ENCODE measurements around the gene SLX9.
A peak's percentile ranks its signal among the peaks of the same experiment; 100 is the strongest.
"Not testable (repeated sequence)": the region's sequence is repeated elsewhere in the genome, so short reads cannot be mapped to it uniquely, and the experiment has no call there.

The SLX9 gene

DNA sequence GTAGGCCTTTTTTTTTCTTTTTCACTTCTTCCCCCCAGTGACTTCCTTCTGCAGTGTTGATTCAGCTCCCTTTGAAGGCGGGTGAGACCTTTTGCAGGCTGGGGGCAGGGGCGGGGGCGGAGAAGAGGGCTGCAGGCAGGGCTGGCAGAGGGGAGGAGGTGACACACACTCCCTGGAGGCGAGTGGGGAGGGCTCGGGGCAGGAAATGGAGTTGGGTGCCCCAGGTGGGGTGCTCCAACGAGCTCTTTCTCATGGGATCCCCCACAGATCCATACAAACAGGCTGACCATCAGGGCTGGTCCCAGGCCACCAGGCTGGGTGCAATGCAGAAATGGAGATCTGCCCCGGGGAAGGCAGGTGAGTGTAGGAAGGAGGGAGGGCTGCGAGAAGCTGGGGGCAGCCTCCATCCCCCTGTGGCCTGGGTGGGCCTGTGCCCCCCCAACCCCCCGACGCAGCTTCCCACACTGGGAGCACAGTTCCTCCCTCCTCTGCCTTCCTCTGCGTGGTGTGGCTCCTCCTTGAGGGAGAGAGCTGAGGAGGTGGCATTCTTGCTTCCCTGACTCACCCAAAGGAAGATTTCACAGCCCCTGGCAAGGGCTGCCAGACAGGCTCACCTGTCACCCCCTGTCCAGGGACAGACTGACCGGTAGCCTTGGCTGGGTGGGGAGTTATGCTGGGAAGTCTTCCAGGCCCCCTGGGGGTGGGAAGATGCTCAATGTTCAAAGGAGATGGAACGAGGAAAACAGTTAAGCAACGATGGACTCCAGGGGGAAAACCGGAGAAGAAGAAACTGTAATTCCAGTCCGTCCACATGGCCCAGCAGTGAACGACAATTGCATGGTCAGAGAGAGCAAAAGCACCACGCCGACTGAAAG is 12.0 kb upstream of the SLX9 start:
- Histone ChIP-seq H3K4me1 (ENCODE audit: insufficient read depth, low read length) (peaks cover 83% of the 10 kb centered on the region), H3K27ac (ENCODE audit: low read length) (peak overlapping the region; percentile 89), H3K4me2 (ENCODE audit: insufficient read depth, low read length) (peak overlapping the region; percentile 58), H3K36me3 (ENCODE audit: insufficient read depth, low read length) (no peaks in the 10 kb centered on the region), H3K9ac (ENCODE audit: low read depth, low read length) (peak overlapping the region; percentile 53), H2AFZ (ENCODE audit: low read depth, low read length) (peak overlapping the region; percentile 37), H4K20me1 (ENCODE audit: insufficient read depth, low read length) (peaks cover 6% of the 10 kb centered on the region; the same call in 1 of the 2 replicates), H3K79me2 (ENCODE audit: insufficient read depth, low read length) (no peaks in the 10 kb centered on the region), H3K27me3 (ENCODE audit: insufficient read depth, low read length, poor library complexity) (peaks cover 6% of the 10 kb centered on the region), H3K9me3 (ENCODE audit: insufficient read depth, low read length, severe bottlenecking) (no peaks in the 10 kb centered on the region), H3K4me3 (ENCODE audit: low read depth in 1 of 2, low read length in 2 of 2) (peak overlapping the region in 1 of 2 experiments; percentile 41; a peak in 2 of 4 replicates)
- TF ChIP-seq EZH2 (IDR thresholded peaks at IDR 0.05; ENCODE audit: borderline replicate concordance, low read depth, low read length, severe bottlenecking) (no peak), CTCF (IDR thresholded peaks at IDR 0.05; ENCODE audit: borderline replicate concordance, extremely low read depth, low read length, poor library complexity, severe bottlenecking) (peak; percentile 31)
- ATAC-seq (ENCODE audit: insufficient read depth, low read depth) (peak; percentile 87), DNase-seq (peak; percentile 98)

- H3K79me2 ChIP-seq (ENCODE audit: insufficient read depth, low read length); DNase-seq; H2AFZ ChIP-seq (ENCODE audit: low read depth, low read length); H4K20me1 ChIP-seq (ENCODE audit: insufficient read depth, low read length); H3K36me3 ChIP-seq (ENCODE audit: insufficient read depth, low read length); H3K9me3 ChIP-seq (ENCODE audit: insufficient read depth, low read length, severe bottlenecking); H3K27me3 ChIP-seq (ENCODE audit: insufficient read depth, low read length, poor library complexity); ATAC-seq (ENCODE audit: insufficient read depth, low read depth): not testable (repeated sequence)
- peak overlapping the region in 1 of 2 experiments; percentile 41; a peak in 2 of 4 replicates for H3K4me3 ChIP-seq (ENCODE audit: low read depth in 1 of 2, low read length in 2 of 2)
- peak overlapping the region; percentile 58 for H3K4me2 ChIP-seq (ENCODE audit: insufficient read depth, low read length)
- peak overlapping the region; percentile 87 for H3K27ac ChIP-seq (ENCODE audit: low read length)
- H3K9ac ChIP-seq (ENCODE audit: low read depth, low read length) = peak overlapping the region; percentile 53; the same call in 1 of the 2 replicates
- peaks cover 86% of the 10 kb centered on the region for H3K4me1 ChIP-seq (ENCODE audit: insufficient read depth, low read length)
These were observed 11.2 kb upstream of the SLX9 start for GRCh38 chr21:44928500-44929241.

DNA sequence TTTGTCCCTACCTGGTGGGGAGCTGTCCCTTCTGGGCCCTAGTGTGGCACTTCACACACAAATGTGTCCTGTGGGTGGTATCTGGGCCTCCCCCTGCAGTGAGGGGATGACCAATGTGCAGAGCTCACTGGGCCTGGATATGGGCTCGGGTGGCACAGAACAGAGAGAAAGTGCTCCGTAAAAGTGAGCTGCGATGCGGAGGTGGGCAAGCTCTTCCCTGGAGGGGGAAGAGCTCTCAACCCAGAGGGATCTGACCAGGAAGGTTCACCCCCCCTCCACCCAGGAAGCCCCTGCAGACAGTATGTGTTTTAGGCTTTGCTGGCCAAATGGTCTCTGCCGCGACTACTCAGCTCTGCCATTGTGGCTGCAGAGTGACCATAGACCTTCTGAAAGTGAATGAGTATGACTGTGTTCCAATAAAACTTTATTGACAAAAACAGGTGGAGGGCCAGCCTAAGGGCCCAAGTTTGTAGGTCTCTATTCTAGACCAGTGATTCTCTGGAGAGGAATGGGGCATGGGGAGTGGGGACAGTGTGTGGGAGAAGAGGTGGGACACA is 10.5 kb upstream of the SLX9 start:
- TF ChIP-seq CTCF (IDR thresholded peaks at IDR 0.05; ENCODE audit: borderline replicate concordance, extremely low read depth, low read length, poor library complexity, severe bottlenecking) = no peak
- no peak for TF ChIP-seq EZH2 (IDR thresholded peaks at IDR 0.05; ENCODE audit: borderline replicate concordance, low read depth, low read length, severe bottlenecking)
- no peaks in the 10 kb centered on the region for H3K79me2 ChIP-seq (ENCODE audit: insufficient read depth, low read length)
- no peak overlapping the region for H3K4me2 ChIP-seq (ENCODE audit: insufficient read depth, low read length)
- H3K4me3 ChIP-seq (ENCODE audit: low read depth in 1 of 2, low read length in 2 of 2) = no peak overlapping the region
- peaks cover 6% of the 10 kb centered on the region; the same call in 1 of the 2 replicates for H4K20me1 ChIP-seq (ENCODE audit: insufficient read depth, low read length)
- H3K36me3 ChIP-seq (ENCODE audit: insufficient read depth, low read length) = no peaks in the 10 kb centered on the region
- no peak for ATAC-seq (ENCODE audit: insufficient read depth, low read depth)
- H3K9me3 ChIP-seq (ENCODE audit: insufficient read depth, low read length, severe bottlenecking) = no peaks in the 10 kb centered on the region
- no peak overlapping the region for H2AFZ ChIP-seq (ENCODE audit: low read depth, low read length)
- no peak overlapping the region for H3K9ac ChIP-seq (ENCODE audit: low read depth, low read length)
- peaks cover 7% of the 10 kb centered on the region for H3K27me3 ChIP-seq (ENCODE audit: insufficient read depth, low read length, poor library complexity)
- peaks cover 86% of the 10 kb centered on the region for H3K4me1 ChIP-seq (ENCODE audit: insufficient read depth, low read length)
- H3K27ac ChIP-seq (ENCODE audit: low read length) = peak overlapping the region; percentile 85
- no peak for DNase-seq

Data from DND-41 (cell line).